ENCODE data around the gene CHST10. TPM values are rescaled to one million over a fixed set of nuclear protein-coding genes. Genes with fewer than 3 reads are reported as not detected.

Gene CHST10
- total and polyA plus RNA-seq, 12 donors, result 5.1 to 11.8 (median 8.9) TPM

- H3K27ac ChIP-seq, result no peak overlapping the region
- H3K9me3 ChIP-seq, result no peaks in the 10 kb centered on the region
- ATAC-seq (no peak), DNase-seq (no peak)
- 96 to 97% methylated on average over 13 of the region's 13 CpGs for whole genome bisulfite sequencing, 2 donors
- no peaks in the 10 kb centered on the region for H3K27me3 ChIP-seq
- intact Hi-C loops (cut with DNase I), result loop anchor here in 1 of 10 donors (5.0 kb wide), 1 partner anchor 997 kb away; no protein-coding TSS in a partner anchor
- no peak overlapping the region for H3K4me3 ChIP-seq
- TF ChIP-seq CTCF (IDR thresholded peaks at IDR 0.05), result no peak
- H3K36me3 ChIP-seq, result peaks cover 0 to 72% (median 12%) of the 10 kb centered on the region in 9 donors
- H3K4me1 ChIP-seq, result peaks cover 0 to 20% (median 8%) of the 10 kb centered on the region in 9 donors
These were observed 11.9 kb downstream of the CHST10 start for GRCh38 chr2:100405403-100406119.

DNA sequence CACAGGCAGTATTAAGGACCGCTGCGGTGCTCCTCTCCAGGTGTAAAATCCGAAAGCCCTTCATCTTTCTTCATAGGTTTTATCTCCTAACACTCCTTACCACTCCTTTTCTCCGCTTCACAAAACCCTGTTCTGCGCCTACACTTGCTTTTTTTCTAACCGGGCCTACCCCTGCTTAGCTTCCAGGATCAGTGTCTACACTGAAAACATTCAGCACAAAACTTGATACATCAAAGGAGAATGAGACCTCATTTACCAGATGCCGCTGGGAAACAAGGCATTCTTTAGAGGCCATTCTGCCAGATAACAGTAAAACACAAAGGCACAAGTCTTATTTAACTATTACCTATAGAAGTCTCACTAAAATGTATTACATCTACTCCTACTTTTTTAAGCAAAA lies 13.1 kb downstream of the CHST10 start:
- WGBS, 2 donors, result 91 to 97% methylated on average over 7 of the region's 7 CpGs
- Histone ChIP-seq H3K9me3 (no peaks in the 10 kb centered on the region), H3K36me3 (peaks cover 0 to 71% (median 12%) of the 10 kb centered on the region in 9 donors), H3K27ac (no peak overlapping the region), H3K27me3 (no peaks in the 10 kb centered on the region), H3K4me3 (no peak overlapping the region), H3K4me1 (peaks cover 0 to 12% (median 6%) of the 10 kb centered on the region in 9 donors)
- no peak for ATAC-seq
- intact Hi-C loops (cut with DNase I), result no loop called here
- no peak for DNase-seq
- no peak for TF ChIP-seq CTCF (IDR thresholded peaks at IDR 0.05)

- no peaks in the 10 kb centered on the region for H3K9me3 ChIP-seq
- H3K4me1 ChIP-seq, result peaks cover 0 to 12% (median 4%) of the 10 kb centered on the region in 9 donors
- intact Hi-C loops (cut with DNase I), result no loop called here
- H3K27ac ChIP-seq, result no peak overlapping the region
- H3K4me3 ChIP-seq, result no peak overlapping the region
- 81 to 82% methylated on average over 10 of the region's 10 CpGs for WGBS, 2 donors
- no peak for TF ChIP-seq CTCF (IDR thresholded peaks at IDR 0.05)
- peaks cover 0 to 71% (median 12%) of the 10 kb centered on the region in 9 donors for H3K36me3 ChIP-seq
- DNase-seq (no peak), ATAC-seq (no peak)
- no peaks in the 10 kb centered on the region for H3K27me3 ChIP-seq
These were observed 13.7 kb downstream of the CHST10 start for GRCh38 chr2:100403722-100404121.

DNA sequence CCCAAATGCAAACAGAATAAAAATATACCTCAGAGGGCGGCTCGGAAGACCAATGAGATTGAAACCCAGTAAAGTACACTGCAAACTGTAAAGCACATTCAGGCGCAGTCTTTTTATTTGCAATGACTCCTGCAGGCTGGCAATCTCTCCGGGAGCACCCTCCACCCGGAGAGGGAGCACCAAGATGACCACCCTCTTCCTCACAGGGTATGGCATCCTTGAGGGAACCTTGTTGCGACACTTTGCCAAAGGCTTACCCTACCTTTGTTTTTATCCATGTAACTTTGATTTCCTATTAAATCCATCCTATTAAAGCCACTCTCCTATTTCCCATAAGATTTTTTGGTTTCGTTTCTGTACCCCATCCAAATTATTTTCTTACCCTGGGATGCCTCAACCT lies 16.2 kb downstream of the CHST10 start:
- Histone ChIP-seq H3K4me1 (peaks cover 0 to under 1% (median 0%) of the 10 kb centered on the region in 9 donors), H3K9me3 (no peaks in the 10 kb centered on the region), H3K36me3 (peaks cover 0 to 79% (median 29%) of the 10 kb centered on the region in 9 donors), H3K27me3 (no peaks in the 10 kb centered on the region), H3K4me3 (no peak overlapping the region), H3K27ac (no peak overlapping the region)
- 97 to 98% methylated on average over 7 of the region's 7 CpGs for WGBS, 2 donors
- TF ChIP-seq CTCF (IDR thresholded peaks at IDR 0.05), result no peak
- DNase-seq, result no peak
- ATAC-seq, result no peak
- intact Hi-C loops (cut with DNase I), result no loop called here
